Measurements from ENCODE around the gene DAB1.
A peak's percentile ranks its signal among the peaks of the same experiment; 100 is the strongest.

DAB1 gene

GRCh38 chr1:57423656-57424211, at the start of gene DAB1:
Gene DAB1, minus strand, starts transcription at chr1:57424060. Its CDS starts 133,030 bp downstream, at chr1:57291030.
- peak; percentile 35 to 62 (median 57) for DNase-seq

GRCh38 chr1:57473448-57473847, 49.6 kb upstream of the DAB1 start:
- no peak for DNase-seq

- no peak for DNase-seq
Measured at GRCh38 chr1:57471995-57472394, 48.1 kb upstream of the DAB1 start.

GRCh38 chr1:57470036-57470435, 46.2 kb upstream of the DAB1 start:
- DNase-seq, result no peak

- no peak for DNase-seq
Measured at GRCh38 chr1:57468641-57469523, 45.0 kb upstream of the DAB1 start.

GRCh38 chr1:57467830-57468229, 44.0 kb upstream of the DAB1 start:
- DNase-seq, result no peak

- no peak for DNase-seq
Measured at GRCh38 chr1:57464756-57465155, 40.9 kb upstream of the DAB1 start.

GRCh38 chr1:57463343-57463742, 39.5 kb upstream of the DAB1 start:
- no peak for DNase-seq

- DNase-seq, result no peak
Measured at GRCh38 chr1:57461405-57461804, 37.5 kb upstream of the DAB1 start.

- DNase-seq, result no peak
Measured at GRCh38 chr1:57451516-57451915, 27.7 kb upstream of the DAB1 start.

GRCh38 chr1:57450981-57451380, 27.1 kb upstream of the DAB1 start:
- DNase-seq, result no peak

- DNase-seq, result no peak
Measured at GRCh38 chr1:57447551-57447950, 23.7 kb upstream of the DAB1 start.

- DNase-seq, result no peak
Measured at GRCh38 chr1:57443004-57443403, 19.1 kb upstream of the DAB1 start.

GRCh38 chr1:57440096-57440495, 16.2 kb upstream of the DAB1 start:
- no peak for DNase-seq

GRCh38 chr1:57431400-57431799, 7.5 kb upstream of the DAB1 start:
- peak in 2 of 3 experiments; percentile 5 to 74 for DNase-seq

- DNase-seq, result peak; percentile 52 to 62 (median 62)
Measured at GRCh38 chr1:57424231-57425027, 569 bp upstream of the DAB1 start.

GRCh38 chr1:57423135-57423655, 665 bp downstream of the DAB1 start:
- DNase-seq, result peak in 2 of 3 experiments; percentile 8 to 22

- DNase-seq, result peak; percentile 15 to 38 (median 33)
Measured at GRCh38 chr1:57422271-57423134, 1.4 kb downstream of the DAB1 start.

- no peak for DNase-seq
Measured at GRCh38 chr1:57421806-57422205, 2.1 kb downstream of the DAB1 start.

- no peak for DNase-seq
Measured at GRCh38 chr1:57420981-57421785, 2.7 kb downstream of the DAB1 start.

- no peak for DNase-seq
Measured at GRCh38 chr1:57418971-57419370, 4.9 kb downstream of the DAB1 start.
